Adrenal gland (tissue), 5 donors: Measurements from ENCODE around the gene PLD5.

ENCODE experiments used
- CTCF ChIP-seq, 6 experiments: fragments of 450-650 bp in 4 of 6; fragments of 200-600 bp in 2 of 6; sonication (generic) in 1 of 6; IDR thresholded peaks; 1 replicate in 5 of 6; 2 replicates in 1 of 6; pipeline versions ENCODE4 v1.5.1 to v1.8.0; 2016 to 2021; ENCODE audit warnings: antibody characterized with exemption in 6 of 6, mild to moderate bottlenecking in 2 of 6, moderate library complexity in 1 of 6
- POLR2A ChIP-seq, 2 donors: fragments of 450-650 bp; IDR thresholded peaks; one replicate each; pipeline ENCODE4 v1.6.1; 2017; ENCODE audit warnings: antibody characterized with exemption in 2 of 2, mild to moderate bottlenecking in 2 of 2, moderate library complexity in 1 of 2
- donor health status: DM: no; HTN: no; CAD: no.

- TF ChIP-seq CTCF (IDR thresholded peaks at IDR 0.05) = no peak
- TF ChIP-seq POLR2A (IDR thresholded peaks at IDR 0.05) = no peak
These were observed 318.6 kb downstream of the PLD5 start for GRCh38 chr1:242205622-242206489.
